GM12801 (cell line): ENCODE measurements around the gene FXR1.

Source experiments
- CTCF ChIP-seq: IDR thresholded peaks from one replicate; pipeline ENCODE4 v1.5.1; 2011; ENCODE audit warnings: control low read depth; ENCODE audit not compliant: insufficient read length; ENCODE audit errors: extremely low read depth

Gene FXR1

GRCh38 chr3:180912304-180913296 is at the start of gene FXR1:
TSS of gene FXR1 (plus strand) at chr3:180912670. CDS start at chr3:180912686, 16 bp downstream.
- no peak for TF ChIP-seq CTCF

- TF ChIP-seq CTCF, result no peak
Measured at GRCh38 chr3:180870008-180870699, 42.3 kb upstream of the FXR1 start.

GRCh38 chr3:180871901-180872300 is 40.6 kb upstream of the FXR1 start:
- TF ChIP-seq CTCF, result no peak

- TF ChIP-seq CTCF, result no peak
Measured at GRCh38 chr3:180875124-180875698, 37.3 kb upstream of the FXR1 start.

GRCh38 chr3:180881065-180881801 is 31.2 kb upstream of the FXR1 start:
- no peak for TF ChIP-seq CTCF

GRCh38 chr3:180882115-180882514 is 30.4 kb upstream of the FXR1 start:
- no peak for TF ChIP-seq CTCF
